Eye (tissue), 1 donor: ENCODE measurements around the gene GNB1L.

Experiments used
- DNase-seq: peaks from one replicate; pipeline ENCODE4 v3.0.0-alpha.2; 2015

GNB1L gene

GRCh38 chr22:19807161-19807913 is 47.3 kb downstream of the GNB1L start:
- no peak for DNase-seq

- peak; percentile 50 for DNase-seq
Observed at GRCh38 chr22:19806213-19807160, 48.2 kb downstream of the GNB1L start.

- no peak for DNase-seq
Observed at GRCh38 chr22:19805821-19806212, 48.9 kb downstream of the GNB1L start.

GRCh38 chr22:19803736-19804267 is 50.9 kb downstream of the GNB1L start:
- DNase-seq, result no peak

- DNase-seq, result no peak
Observed at GRCh38 chr22:19802894-19803735, 51.6 kb downstream of the GNB1L start.

- DNase-seq, result no peak
Observed at GRCh38 chr22:19802001-19802893, 52.4 kb downstream of the GNB1L start.

- DNase-seq, result no peak
Observed at GRCh38 chr22:19801340-19802000, 53.2 kb downstream of the GNB1L start.

GRCh38 chr22:19800761-19801244 is 53.9 kb downstream of the GNB1L start:
- DNase-seq, result no peak

- DNase-seq, result no peak
Observed at GRCh38 chr22:19800306-19800705, 54.4 kb downstream of the GNB1L start.

GRCh38 chr22:19799322-19800190 is 55.1 kb downstream of the GNB1L start:
- peak; percentile 86 for DNase-seq

- DNase-seq, result no peak
Observed at GRCh38 chr22:19798891-19799293, 55.8 kb downstream of the GNB1L start.

GRCh38 chr22:19798003-19798665 is 56.5 kb downstream of the GNB1L start:
- DNase-seq, result no peak

- DNase-seq, result no peak
Observed at GRCh38 chr22:19797086-19798002, 57.3 kb downstream of the GNB1L start.

GRCh38 chr22:19796160-19796559 is 58.5 kb downstream of the GNB1L start:
- no peak for DNase-seq

GRCh38 chr22:19795617-19796008 is 59.1 kb downstream of the GNB1L start:
- DNase-seq, result no peak

- DNase-seq, result no peak
Observed at GRCh38 chr22:19793661-19794310, 60.9 kb downstream of the GNB1L start.

GRCh38 chr22:19793161-19793560 is 61.5 kb downstream of the GNB1L start:
- no peak for DNase-seq
